IMR-90 (cell line): Measurements from ENCODE around the gene NECTIN2.

ENCODE experiments used
- CTCF ChIP-seq: conservative IDR thresholded peaks from 2 replicates; pipeline ENCODE4 v1.5.1; 2012; ENCODE audit warnings: mild to moderate bottlenecking, low read depth, low read length, improper control_type of control experiment
- FOS ChIP-seq: fragments of 150-350 bp; IDR thresholded peaks from 2 replicates; pipeline ENCODE4 v1.6.1; 2016; ENCODE audit warnings: low read depth, low read length
- MAZ ChIP-seq: IDR thresholded peaks from 2 replicates; pipeline ENCODE4 v1.6.1; 2012; ENCODE audit warnings: low read depth, mild to moderate bottlenecking, low read length, improper control_type of control experiment, moderate library complexity, borderline replicate concordance
- POLR2A ChIP-seq: IDR thresholded peaks from 2 replicates; pipeline ENCODE4 v1.6.1; 2012; ENCODE audit warnings: mild to moderate bottlenecking, low read depth, low read length

- TF ChIP-seq FOS, result no peak
- TF ChIP-seq POLR2A, result no peak
- TF ChIP-seq CTCF, result no peak
- no peak for TF ChIP-seq MAZ
Measured at GRCh38 chr19:44879309-44880065, 33.4 kb downstream of the NECTIN2 start.
